Spleen (tissue), 11 donors: Measurements from ENCODE around the gene OBSCN. TPM values are rescaled to one million over a fixed set of nuclear protein-coding genes. Genes with fewer than 3 reads are reported as not detected.

Experiments
- DNase-seq: peaks from one replicate; pipeline ENCODE4 v3.0.0-alpha.2; 2020
- H3K27ac ChIP-seq, 8 donors: fragments of 200-600 bp; sonication (generic) in 7 of 8; 1 replicate in 4 of 8; 2 replicates in 4 of 8; pipeline versions ENCODE4 v1.5.0 to v1.8.0; 2016 to 2021; ENCODE audit warnings: inconsistent platforms in 4 of 8, mild to moderate bottlenecking in 4 of 8, moderate library complexity in 1 of 8
- H3K27me3 ChIP-seq, 7 donors: fragments of 200-600 bp; sonication (generic) in 6 of 7; replicated peaks in 1 of 7; 1 replicate in 4 of 7; 2 replicates in 3 of 7; pipeline versions ENCODE4 v1.5.0 to v1.8.0; 2016 to 2021; ENCODE audit warnings: inconsistent platforms in 3 of 7, mild to moderate bottlenecking in 1 of 7
- H3K36me3 ChIP-seq, 6 donors: fragments of 200-600 bp; sonication (generic) in 5 of 6; 1 replicate in 4 of 6; 2 replicates in 2 of 6; pipeline versions ENCODE4 v1.5.0 to v1.8.0; 2016 to 2021; ENCODE audit warnings: inconsistent platforms in 2 of 6
- H3K4me1 ChIP-seq, 6 donors: fragments of 200-600 bp; sonication (generic) in 5 of 6; 1 replicate in 3 of 6; 2 replicates in 3 of 6; pipeline versions ENCODE4 v1.5.0 to v1.8.0; 2016 to 2021; ENCODE audit warnings: inconsistent platforms in 3 of 6
- H3K4me3 ChIP-seq, 8 donors: fragments of 200-600 bp; sonication (generic) in 7 of 8; 1 replicate in 4 of 8; 2 replicates in 4 of 8; pipeline versions ENCODE4 v1.5.0 to v1.8.0; 2016 to 2021; ENCODE audit warnings: inconsistent platforms in 4 of 8, mild to moderate bottlenecking in 4 of 8, moderate library complexity in 2 of 8
- H3K9me3 ChIP-seq, 8 donors: fragments of 200-600 bp; sonication (generic) in 7 of 8; 1 replicate in 4 of 8; 2 replicates in 4 of 8; pipeline versions ENCODE4 v1.5.0 to v1.8.0; 2016 to 2021; ENCODE audit warnings: inconsistent platforms in 4 of 8
- POLR2A ChIP-seq, 3 donors: fragments of 450-650 bp; IDR thresholded peaks; one replicate each; pipeline ENCODE4 v1.5.1; 2017; ENCODE audit warnings: antibody characterized with exemption in 3 of 3, mild to moderate bottlenecking in 1 of 3
- POLR2AphosphoS5 ChIP-seq, 3 donors: sonication (generic); formaldehyde crosslinking; IDR thresholded peaks; one replicate each; pipeline ENCODE4 v1.5.1; 2017; ENCODE audit warnings: antibody characterized with exemption in 3 of 3
- WGBS, 5 donors: extraction: QIAGEN DNeasy Blood & Tissue Kit in 3 of 5; methylation state at CpG; one replicate each; pipeline versions ENCODE4 v1.1.5 to v1.1.7; 2013 to 2018; 5-methylcytosine and 5-hydroxymethylcytosine counted together
- intact Hi-C: fragments of 100-400 bp; cut with DNase I; formaldehyde crosslinking; loops from one replicate; pipeline ENCODE4 v1.15.0; 2023; ENCODE audit warnings: low total_unique reads
- polyA plus RNA-seq, 3 donors: library from polyadenylated mRNA; stranded (reverse); fragments of 200-250 nt; gene quantifications; one replicate each; pipeline ENCODE4 v1.2.1, GENCODE V29; 2013
- total RNA-seq, 7 donors: library from RNA; depleted of rRNA in 3 of 7; stranded (reverse); fragments of >200 nt in 3 of 7; fragmentation: NEBNext Ultra II Directional in 4 of 7; extraction: Animal tissue kit (Norgen Biotek cat#: 25700) in 4 of 7; gene quantifications; one replicate each; pipeline versions ENCODE4 v1.1.0 to v1.2.1, GENCODE V29; 2016 to 2021
- TF ChIP-seq, protein P1 (sequence below), 11 experiments: fragments of 200-600 bp in 7 of 11; fragments of 450-650 bp in 4 of 11; sonication (generic) in 4 of 11; IDR thresholded peaks in 8 of 11; conservative IDR thresholded peaks in 3 of 11; 1 replicate in 7 of 11; 2 replicates in 4 of 11; pipeline versions ENCODE4 v1.4.0 to v1.8.0; 2016 to 2021; ENCODE audit warnings: antibody characterized with exemption in 11 of 11, inconsistent platforms in 4 of 11, mild to moderate bottlenecking in 1 of 11
- donor health status: healthy with polysubstance abuse.
- donor health status: DM: no; HTN: no; CAD: no; lungs with moderate emphysema.
- donor health status: DM: no; HTN: no; CAD: no.
- donor health status: Bipolar disorder and iron deficiency.
- donor health status: healthy.
- donor health status: DM: no; HTN: no; CAD: no.
- donor health status: DM: yes; HTN: yes; CAD: no.

The OBSCN gene
- total and polyA plus RNA-seq, 10 donors = 12.6 to 71.7 (median 41.9) TPM

GRCh38 chr1:228358039-228358763 is 150.4 kb downstream of the OBSCN start:
- no peaks in the 10 kb centered on the region for H3K27me3 ChIP-seq
- intact Hi-C loops = no loop called here
- WGBS, 5 donors = 49 to 68% (median 56%) methylated on average over 3 to 4 of the region's 4 CpGs
- TF ChIP-seq POLR2A (IDR thresholded peaks at IDR 0.05) = no peak
- TF ChIP-seq POLR2AphosphoS5 (IDR thresholded peaks at IDR 0.05) = no peak
- TF ChIP-seq, protein P1, sequence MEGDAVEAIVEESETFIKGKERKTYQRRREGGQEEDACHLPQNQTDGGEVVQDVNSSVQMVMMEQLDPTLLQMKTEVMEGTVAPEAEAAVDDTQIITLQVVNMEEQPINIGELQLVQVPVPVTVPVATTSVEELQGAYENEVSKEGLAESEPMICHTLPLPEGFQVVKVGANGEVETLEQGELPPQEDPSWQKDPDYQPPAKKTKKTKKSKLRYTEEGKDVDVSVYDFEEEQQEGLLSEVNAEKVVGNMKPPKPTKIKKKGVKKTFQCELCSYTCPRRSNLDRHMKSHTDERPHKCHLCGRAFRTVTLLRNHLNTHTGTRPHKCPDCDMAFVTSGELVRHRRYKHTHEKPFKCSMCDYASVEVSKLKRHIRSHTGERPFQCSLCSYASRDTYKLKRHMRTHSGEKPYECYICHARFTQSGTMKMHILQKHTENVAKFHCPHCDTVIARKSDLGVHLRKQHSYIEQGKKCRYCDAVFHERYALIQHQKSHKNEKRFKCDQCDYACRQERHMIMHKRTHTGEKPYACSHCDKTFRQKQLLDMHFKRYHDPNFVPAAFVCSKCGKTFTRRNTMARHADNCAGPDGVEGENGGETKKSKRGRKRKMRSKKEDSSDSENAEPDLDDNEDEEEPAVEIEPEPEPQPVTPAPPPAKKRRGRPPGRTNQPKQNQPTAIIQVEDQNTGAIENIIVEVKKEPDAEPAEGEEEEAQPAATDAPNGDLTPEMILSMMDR (IDR thresholded peaks at IDR 0.05 in 8 of 11, conservative IDR thresholded peaks at IDR 0.05 in 3 of 11) = no peak
- no peak for DNase-seq
- no peaks in the 10 kb centered on the region for H3K9me3 ChIP-seq
- H3K4me3 ChIP-seq = no peak overlapping the region
- peaks cover 0 to 27% (median 6%) of the 10 kb centered on the region in 6 donors for H3K4me1 ChIP-seq
- peaks cover 0 to under 1% (median 0%) of the 10 kb centered on the region in 6 donors for H3K36me3 ChIP-seq
- H3K27ac ChIP-seq = peak overlapping the region in 2 of 8 donors; percentile 36 to 83

GRCh38 chr1:228358764-228359612 is 151.1 kb downstream of the OBSCN start:
- WGBS, 5 donors = 82 to 94% (median 91%) methylated on average over 11 to 19 of the region's 19 CpGs
- Histone ChIP-seq H3K9me3 (no peaks in the 10 kb centered on the region), H3K27me3 (no peaks in the 10 kb centered on the region), H3K4me1 (peaks cover 0 to 27% (median 6%) of the 10 kb centered on the region in 6 donors), H3K4me3 (no peak overlapping the region), H3K36me3 (no peaks in the 10 kb centered on the region), H3K27ac (peak overlapping the region in 5 of 8 donors; percentile 83 to 92 (median 86))
- TF ChIP-seq, protein P1 (IDR thresholded peaks at IDR 0.05 in 8 of 11, conservative IDR thresholded peaks at IDR 0.05 in 3 of 11) = no peak
- no peak for TF ChIP-seq POLR2AphosphoS5 (IDR thresholded peaks at IDR 0.05)
- TF ChIP-seq POLR2A (IDR thresholded peaks at IDR 0.05) = no peak
- no peak for DNase-seq
- intact Hi-C loops = no loop called here

DNA sequence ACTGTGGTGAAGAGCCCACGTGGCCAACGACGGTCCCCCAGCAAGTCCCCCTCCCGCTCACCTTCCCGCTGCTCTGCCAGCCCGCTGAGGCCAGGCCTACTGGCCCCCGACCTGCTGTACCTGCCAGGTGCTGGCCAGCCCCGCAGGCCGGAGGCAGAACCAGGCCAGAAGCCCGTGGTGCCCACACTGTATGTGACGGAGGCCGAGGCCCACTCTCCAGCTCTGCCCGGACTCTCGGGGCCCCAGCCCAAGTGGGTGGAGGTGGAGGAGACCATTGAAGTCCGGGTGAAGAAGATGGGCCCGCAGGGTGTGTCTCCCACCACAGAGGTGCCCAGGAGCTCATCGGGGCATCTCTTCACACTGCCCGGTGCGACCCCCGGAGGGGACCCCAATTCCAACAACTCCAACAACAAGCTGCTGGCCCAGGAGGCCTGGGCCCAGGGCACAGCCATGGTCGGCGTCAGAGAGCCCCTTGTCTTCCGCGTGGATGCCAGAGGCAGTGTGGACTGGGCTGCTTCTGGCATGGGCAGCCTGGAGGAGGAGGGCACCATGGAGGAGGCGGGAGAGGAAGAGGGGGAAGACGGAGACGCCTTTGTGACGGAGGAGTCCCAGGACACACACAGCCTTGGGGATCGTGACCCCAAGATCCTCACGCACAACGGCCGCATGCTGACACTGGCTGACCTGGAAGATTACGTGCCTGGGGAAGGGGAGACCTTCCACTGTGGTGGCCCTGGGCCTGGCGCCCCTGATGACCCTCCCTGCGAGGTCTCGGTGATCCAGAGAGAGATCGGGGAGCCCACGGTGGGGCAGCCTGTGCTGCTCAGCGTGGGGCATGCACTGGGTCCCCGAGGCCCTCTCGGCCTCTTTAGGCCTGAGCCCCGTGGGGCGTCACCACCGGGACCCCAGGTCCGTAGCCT is 152.0 kb downstream of the OBSCN start:
- peak; percentile 74 for DNase-seq
- Histone ChIP-seq H3K4me1 (peaks cover 0 to 27% (median 6%) of the 10 kb centered on the region in 6 donors), H3K4me3 (peak overlapping the region in 1 of 8 donors; percentile 24), H3K27ac (peak overlapping the region; percentile 64 to 92 (median 83)), H3K27me3 (no peaks in the 10 kb centered on the region), H3K9me3 (no peaks in the 10 kb centered on the region), H3K36me3 (no peaks in the 10 kb centered on the region)
- TF ChIP-seq POLR2A (IDR thresholded peaks at IDR 0.05) (no peak), POLR2AphosphoS5 (IDR thresholded peaks at IDR 0.05) (no peak)
- TF ChIP-seq, protein P1 (IDR thresholded peaks at IDR 0.05 in 8 of 11, conservative IDR thresholded peaks at IDR 0.05 in 3 of 11) = no peak
- WGBS, 5 donors = 78 to 94% (median 90%) methylated on average over 30 to 45 of the region's 45 CpGs
- intact Hi-C loops = no loop called here
